LNCAP (cell line): ENCODE results near the gene CNGA1.

ENCODE experiments used
- CTCF ChIP-seq: fragments of 450-650 bp; IDR thresholded peaks from 2 replicates; pipeline ENCODE4 v1.5.1; 2017; ENCODE audit warnings: mild to moderate bottlenecking

Gene CNGA1

GRCh38 chr4:48027653-48028052 is 11.2 kb upstream of the CNGA1 start:
- TF ChIP-seq CTCF: no peak

GRCh38 chr4:48025005-48025404 is 8.5 kb upstream of the CNGA1 start:
- no peak for TF ChIP-seq CTCF

DNA sequence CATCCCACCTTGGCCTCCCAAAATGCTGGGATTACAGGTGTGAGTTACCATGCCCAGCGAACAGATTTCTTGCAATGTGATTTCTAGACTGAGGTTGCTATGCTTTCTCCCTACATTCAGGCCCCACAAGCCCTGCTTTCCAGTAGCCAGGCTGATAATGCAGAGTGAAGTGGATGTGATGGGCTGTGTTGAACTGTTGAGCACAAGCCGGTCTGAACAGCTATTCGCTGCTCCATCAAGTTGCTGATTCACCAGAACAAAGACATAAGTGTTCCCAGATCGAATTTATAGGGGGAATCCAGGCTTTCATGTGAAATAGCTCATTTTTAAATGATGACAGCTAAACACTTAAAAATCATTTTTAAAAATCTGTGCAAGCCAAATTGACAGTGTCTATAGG is 8.0 kb upstream of the CNGA1 start:
- TF ChIP-seq CTCF: no peak

DNA sequence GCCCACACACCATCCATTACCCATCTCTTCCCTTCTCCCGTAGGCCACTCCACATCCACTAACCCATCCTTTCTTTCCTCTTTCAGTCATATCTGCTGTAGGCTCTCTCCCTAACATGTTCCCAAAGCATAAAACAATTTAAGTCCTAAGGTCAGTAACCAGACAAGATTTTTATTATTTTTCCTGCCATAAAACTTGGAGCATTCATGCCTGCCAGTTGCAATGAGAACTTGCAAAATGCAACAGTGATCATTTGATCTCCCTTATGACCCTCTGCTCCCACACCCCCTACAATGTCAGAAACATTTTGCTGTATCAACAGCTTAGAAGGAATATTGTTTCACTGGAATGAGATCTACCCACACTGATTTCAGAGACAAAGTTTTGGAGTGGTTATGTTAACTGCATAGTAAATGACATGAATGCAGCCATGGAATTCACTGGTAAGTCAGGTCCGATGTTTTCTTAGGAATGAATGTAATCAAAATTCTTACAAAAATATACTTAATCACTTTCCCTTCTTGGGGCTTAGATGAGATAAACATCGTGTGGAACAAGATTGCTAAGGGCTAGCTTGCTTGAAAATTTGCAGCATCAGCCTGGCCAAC is 5.8 kb upstream of the CNGA1 start:
- TF ChIP-seq CTCF: no peak

DNA sequence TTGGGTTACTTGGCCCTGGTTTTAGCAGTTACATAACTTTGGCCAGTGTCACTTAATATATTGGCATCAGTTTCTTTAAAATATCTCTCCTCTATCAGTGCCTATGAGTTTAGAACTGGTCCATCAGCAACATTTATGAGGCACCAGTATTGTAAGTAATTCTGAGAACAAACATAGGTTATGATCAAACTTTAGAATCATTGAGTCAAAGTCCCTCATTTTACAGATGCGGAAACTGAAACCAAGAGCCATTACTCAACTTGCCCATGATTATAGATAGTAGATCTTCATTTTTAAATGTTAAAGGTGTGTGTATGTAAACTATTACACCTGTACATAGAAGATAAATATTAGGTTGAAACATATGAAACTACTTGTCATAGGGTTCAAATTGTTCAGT is 4.6 kb upstream of the CNGA1 start:
- TF ChIP-seq CTCF: no peak

DNA sequence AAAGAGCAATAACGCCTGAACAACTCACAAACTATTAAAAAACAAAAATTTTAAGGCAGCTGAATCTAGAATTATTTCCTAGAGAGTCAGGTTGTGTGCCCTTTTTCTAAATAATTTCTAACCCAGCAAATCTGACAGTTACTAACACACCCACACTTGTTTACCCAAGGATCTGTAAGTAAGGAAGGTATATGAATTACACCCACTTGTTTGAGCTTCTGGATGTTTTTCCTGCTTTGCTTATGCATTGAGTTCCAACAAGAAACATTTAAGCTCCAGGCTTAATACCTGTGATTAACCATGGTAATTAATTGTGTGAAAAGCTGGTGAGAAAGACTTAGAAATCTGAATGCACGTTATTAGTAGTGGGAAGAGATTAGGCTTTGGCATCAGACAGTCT is 1.6 kb upstream of the CNGA1 start:
- no peak for TF ChIP-seq CTCF

DNA sequence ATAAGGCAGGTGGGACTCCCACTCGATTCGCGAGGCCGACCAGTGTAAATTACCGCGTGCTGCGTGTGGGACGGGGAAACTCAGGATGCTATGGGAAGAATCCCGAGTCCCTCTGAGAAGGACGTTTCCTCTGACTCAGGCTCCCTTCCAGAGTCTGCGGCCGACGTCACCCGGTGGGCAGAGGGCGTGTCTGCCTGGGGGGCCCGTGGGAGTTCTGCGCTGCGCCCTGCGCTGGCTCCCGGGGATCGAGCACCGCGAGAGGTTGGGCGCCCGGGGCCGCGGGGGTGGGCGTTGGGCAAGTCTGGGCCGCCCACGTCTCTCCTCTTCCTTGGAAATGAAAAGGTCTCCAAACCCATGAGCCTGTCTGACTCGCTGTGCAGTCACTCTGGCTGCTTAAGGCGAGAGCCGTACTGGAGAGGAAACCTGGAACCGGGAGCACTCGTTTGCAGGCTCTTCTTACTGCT is 659 bp upstream of the CNGA1 start:
- no peak for TF ChIP-seq CTCF

- TF ChIP-seq CTCF: no peak
Observed at GRCh38 chr4:48015678-48016077, 803 bp downstream of the CNGA1 start.
